H1 (cell line): ENCODE results near the gene ASIC2. TPM values are rescaled to one million over a fixed set of nuclear protein-coding genes. Genes with fewer than 3 reads are reported as not detected.

Source experiments
- CTCF ChIA-PET: fragments of 300-600 bp; sonication (Branson Sonifier 250); formaldehyde crosslinking; loops from one replicate; lab custom pipeline; 2021; ENCODE audit not compliant: partially characterized antibody; lab: Charles Lee
- POLR2A ChIA-PET: fragments of 300-600 bp; sonication (Branson Sonifier 250); formaldehyde crosslinking; loops from one replicate; lab custom pipeline; 2021; ENCODE audit warnings: inconsistent platforms; ENCODE audit not compliant: partially characterized antibody; lab: Charles Lee
- DNase-seq, 2 experiments: peaks; one replicate each; pipeline versions ENCODE4 v3.0.0 to v3.0.0-alpha.2; 2010 to 2022; ENCODE audit warnings: low spot score in 2 of 2, low read depth in 1 of 2, mixed read lengths in 1 of 2
- FAIRE-seq: peaks from 2 replicates; lab custom pipeline; 2011; peaks lifted over from hg19 to GRCh38; lab: Jason Lieb, UNC
- H2AFZ ChIP-seq: 2 replicates; pipeline ENCODE4 v1.8.1; 2012; ENCODE audit warnings: low read length, inconsistent platforms
- H2AK5ac ChIP-seq: 2 replicates; pipeline ENCODE4 v1.6.1; 2013; ENCODE audit warnings: low read depth, low read length
- H2BK120ac ChIP-seq: replicated peaks from 2 replicates; pipeline ENCODE3; 2013; ENCODE audit warnings: low read depth, low read length, inconsistent platforms
- H2BK12ac ChIP-seq: 2 replicates; pipeline ENCODE4 v1.6.1; 2013; ENCODE audit warnings: low read depth, low read length
- H2BK15ac ChIP-seq: 2 replicates; pipeline ENCODE4 v1.6.1; 2013; ENCODE audit warnings: low read length
- H2BK20ac ChIP-seq: 2 replicates; pipeline ENCODE4 v1.6.1; 2013; ENCODE audit warnings: low read length
- H2BK5ac ChIP-seq: 2 replicates; pipeline ENCODE4 v1.6.1; 2013; ENCODE audit warnings: low read depth, low read length
- H3K14ac ChIP-seq: 2 replicates; pipeline ENCODE4 v1.6.1; 2013; ENCODE audit warnings: inconsistent platforms; ENCODE audit not compliant: insufficient read length
- H3K18ac ChIP-seq: 2 replicates; pipeline ENCODE4 v1.6.1; 2013; ENCODE audit warnings: low read length; ENCODE audit errors: extremely low read depth
- H3K23ac ChIP-seq: 2 replicates; pipeline ENCODE4 v1.6.1; 2013; ENCODE audit warnings: inconsistent platforms; ENCODE audit not compliant: insufficient read length
- H3K23me2 ChIP-seq: 2 replicates; pipeline ENCODE4 v1.6.1; 2013; ENCODE audit warnings: low read depth, low read length
- H3K27ac ChIP-seq: 2 replicates; pipeline ENCODE4 v1.6.1; 2011; ENCODE audit warnings: low read depth, low read length, inconsistent platforms
- H3K27me3 ChIP-seq, 4 experiments: replicated peaks in 1 of 4; 1 replicate in 1 of 4; 2 replicates in 3 of 4; pipeline versions ENCODE4 v1.6.1 to v1.8.1; 2011 to 2013; ENCODE audit warnings: low read length in 3 of 4, mild to moderate bottlenecking in 3 of 4, inconsistent platforms in 2 of 4, mixed read lengths in 2 of 4, moderate library complexity in 1 of 4; ENCODE audit not compliant: control insufficient read depth in 3 of 4, insufficient read depth in 3 of 4; ENCODE audit errors: extremely low read depth in 1 of 4
- H3K36me3 ChIP-seq, 4 experiments: 2 replicates each; pipeline versions ENCODE4 v1.6.1 to v1.8.1; 2011 to 2013; ENCODE audit warnings: mild to moderate bottlenecking in 4 of 4, low read length in 3 of 4, moderate library complexity in 2 of 4, control low read depth in 1 of 4, inconsistent platforms in 1 of 4; ENCODE audit not compliant: insufficient read depth in 4 of 4, control insufficient read depth in 2 of 4
- H3K4ac ChIP-seq: replicated peaks from 2 replicates; pipeline ENCODE3; 2013; ENCODE audit warnings: low read length, low read depth, mixed read lengths, inconsistent platforms; ENCODE audit not compliant: insufficient read length
- H3K4me1 ChIP-seq, 4 experiments: replicated peaks in 1 of 4; 1 replicate in 1 of 4; 2 replicates in 3 of 4; pipeline versions ENCODE4 v1.6.1 to v1.8.1; 2011 to 2013; ENCODE audit warnings: low read length in 3 of 4, inconsistent platforms in 2 of 4, mixed read lengths in 1 of 4; ENCODE audit not compliant: insufficient read depth in 4 of 4, control insufficient read depth in 3 of 4
- H3K4me2 ChIP-seq, 2 experiments: 2 replicates each; pipeline versions ENCODE4 v1.6.1 to v1.8.1; 2011 to 2013; ENCODE audit warnings: low read depth in 2 of 2, low read length in 2 of 2, control low read depth in 1 of 2, inconsistent platforms in 1 of 2, mild to moderate bottlenecking in 1 of 2; ENCODE audit not compliant: insufficient read depth in 1 of 2
- H3K4me3 ChIP-seq, 4 experiments: fragments of 200-600, 300-600 bp in 1 of 4; sonication (generic), shearing (Covaris generic), sonication (Bioruptor Twin) in 1 of 4; 2 replicates each; pipeline versions ENCODE4 v1.5.1 to v1.8.1; 2011 to 2016; ENCODE audit warnings: low read length in 4 of 4, low read depth in 3 of 4, control low read depth in 2 of 4, inconsistent platforms in 2 of 4, mild to moderate bottlenecking in 2 of 4, mixed read lengths in 1 of 4, moderate library complexity in 1 of 4; ENCODE audit not compliant: insufficient read depth in 2 of 4; ENCODE audit errors: extremely low read depth in 1 of 4
- H3K56ac ChIP-seq: replicated peaks from 2 replicates; pipeline ENCODE3; 2013; ENCODE audit warnings: low read depth, mild to moderate bottlenecking, mixed read lengths, low read length, inconsistent platforms; ENCODE audit not compliant: insufficient read length
- H3K79me1 ChIP-seq: 2 replicates; pipeline ENCODE4 v1.6.1; 2013; ENCODE audit warnings: low read depth, low read length, control low read depth
- H3K79me2 ChIP-seq, 2 experiments: 2 replicates each; pipeline versions ENCODE4 v1.6.1 to v1.8.1; 2012 to 2013; ENCODE audit warnings: low read length in 2 of 2, mild to moderate bottlenecking in 2 of 2, inconsistent platforms in 1 of 2; ENCODE audit not compliant: insufficient read depth in 2 of 2, control insufficient read depth in 1 of 2
- H3K9ac ChIP-seq, 4 experiments: replicated peaks in 1 of 4; 1 replicate in 1 of 4; 2 replicates in 3 of 4; pipeline versions ENCODE4 v1.6.1 to v1.8.1; 2011 to 2013; ENCODE audit warnings: low read depth in 3 of 4, low read length in 3 of 4, control low read depth in 2 of 4, mild to moderate bottlenecking in 2 of 4, moderate library complexity in 2 of 4, inconsistent platforms in 1 of 4; ENCODE audit errors: extremely low read depth in 1 of 4
- H3K9me3 ChIP-seq, 2 experiments: 2 replicates each; pipeline versions ENCODE4 v1.6.1 to v1.8.1; 2012 to 2013; ENCODE audit warnings: mild to moderate bottlenecking in 2 of 2, moderate library complexity in 2 of 2, control low read depth in 1 of 2, inconsistent platforms in 1 of 2, low read depth in 1 of 2, low read length in 1 of 2, mixed read lengths in 1 of 2; ENCODE audit not compliant: insufficient read depth in 2 of 2
- H4K20me1 ChIP-seq, 2 experiments: replicated peaks in 1 of 2; 2 replicates each; pipeline versions ENCODE3 to v1.8.1; 2011 to 2013; ENCODE audit warnings: inconsistent platforms in 2 of 2, low read length in 2 of 2, mild to moderate bottlenecking in 1 of 2; ENCODE audit not compliant: insufficient read depth in 2 of 2, control insufficient read depth in 1 of 2
- H4K5ac ChIP-seq: 2 replicates; pipeline ENCODE4 v1.6.1; 2013; ENCODE audit warnings: low read length, low read depth, mixed read lengths, inconsistent platforms; ENCODE audit not compliant: insufficient read length
- H4K8ac ChIP-seq: 2 replicates; pipeline ENCODE4 v1.8.0; 2013; ENCODE audit warnings: mild to moderate bottlenecking, moderate library complexity, low read length, inconsistent platforms; ENCODE audit not compliant: insufficient read depth; ENCODE audit errors: extremely low read depth
- H4K91ac ChIP-seq: replicated peaks from 2 replicates; pipeline ENCODE3; 2013; ENCODE audit warnings: low read length, mixed read lengths, inconsistent platforms; ENCODE audit not compliant: insufficient read length
- CBX5 ChIP-seq: fragments of 300-800, 300-1000 bp; sonication (generic); IDR thresholded peaks from 2 replicates; pipeline ENCODE4 v1.7.1; 2016; ENCODE audit warnings: antibody characterized with exemption, low read length, low read depth
- CHD2 ChIP-seq: IDR thresholded peaks from 2 replicates; pipeline ENCODE4 v1.6.1; 2012; ENCODE audit warnings: low read length, improper control_type of control experiment
- E2F6 ChIP-seq: IDR thresholded peaks from 2 replicates; pipeline ENCODE4 v1.6.1; 2012; ENCODE audit warnings: inconsistent platforms
- RXRA ChIP-seq: IDR thresholded peaks from 2 replicates; pipeline ENCODE4 v1.6.1; 2011; ENCODE audit warnings: low read depth, mild to moderate bottlenecking, low read length, moderate library complexity; ENCODE audit not compliant: insufficient read depth
- WGBS, 2 experiments: shearing (Covaris generic) in 1 of 2; methylation state at CpG; one replicate each; pipeline versions ENCODE4 v1.1.6 to v1.1.7; 2013 to 2015; ENCODE audit warnings: low lambda C conversion rate in 2 of 2, mixed read lengths in 2 of 2, inconsistent platforms in 1 of 2, low coverage in 1 of 2, missing lambda C conversion rate in 1 of 2; ENCODE audit not compliant: insufficient replicate concordance in 2 of 2, insufficient coverage in 1 of 2, insufficient read length in 1 of 2; ENCODE audit errors: extremely low coverage in 1 of 2, missing lambda C conversion rate in 1 of 2; 5-methylcytosine and 5-hydroxymethylcytosine counted together
- polyA plus RNA-seq, 7 experiments: library from polyadenylated mRNA; depleted of rRNA in 3 of 7; stranded (reverse) in 5 of 7; unstranded in 2 of 7; fragments of >200 nt in 5 of 7; fragments of 200-250 nt in 2 of 7; gene quantifications; 1 replicate in 5 of 7; 2 replicates in 1 of 7; 4 replicates in 1 of 7; pipeline versions ENCODE4 v1.2.1 to v1.2.3, GENCODE V29; 2011 to 2013; ENCODE audit warnings: missing spikeins in 2 of 7, mixed read lengths in 2 of 7
- total RNA-seq: library from RNA; stranded (reverse); fragmentation: NEBNext Ultra II Directional; extraction: Animal tissue kit (Norgen Biotek cat#: 25700); gene quantifications from 2 replicates; pipeline ENCODE4 v1.2.1, GENCODE V29; 2021

Gene ASIC2
- total and polyA plus RNA-seq, 2 of the 8 experiments (the other 6 are each of a cell fraction or from before 2014, with no cell fraction given) = 0.86 to 1.2 TPM

GRCh38 chr17:33284022-33284421 lies 9.1 kb downstream of the ASIC2 start:
- no peak overlapping the region for H3K4me2 ChIP-seq

More at GRCh38 chr17:33284022-33284421, 9.1 kb downstream of the ASIC2 start:
- H3K18ac ChIP-seq = no peak overlapping the region
- no peak overlapping the region for H4K8ac ChIP-seq
- FAIRE-seq = no peak
- no peak overlapping the region for H2BK20ac ChIP-seq
- H3K9me3 ChIP-seq = no peaks in the 10 kb centered on the region
- no peaks in the 10 kb centered on the region for H3K36me3 ChIP-seq
- ChIA-PET POLR2A (no interaction called here), CTCF (interaction anchor here (1.2 to 1.6 kb wide), 2 partner anchors 14 to 236 kb away, joined by 3 to 4 read pairs; no protein-coding TSS in a partner anchor)
- no peak overlapping the region for H2BK120ac ChIP-seq
- H3K23ac ChIP-seq = no peak overlapping the region
- no peak overlapping the region for H3K14ac ChIP-seq
- no peaks in the 10 kb centered on the region for H3K79me2 ChIP-seq
- no peaks in the 10 kb centered on the region for H3K79me1 ChIP-seq
- H3K4me1 ChIP-seq = no peaks in the 10 kb centered on the region
- no peak overlapping the region for H3K27ac ChIP-seq
- H2BK12ac ChIP-seq = no peak overlapping the region
- no peak overlapping the region for H2BK15ac ChIP-seq
- H3K56ac ChIP-seq = no peak overlapping the region
- no peaks in the 10 kb centered on the region for H4K20me1 ChIP-seq
- peaks cover 0 to 9% (median 6%) of the 10 kb centered on the region in 4 experiments; a peak in 4 of 7 replicates for H3K27me3 ChIP-seq
- no peak overlapping the region for H2AK5ac ChIP-seq
- H3K9ac ChIP-seq = no peak overlapping the region
- H2BK5ac ChIP-seq = no peak overlapping the region
- 91% methylated on average over 4 of the region's 4 CpGs; no CpG with 5 or more reads in 1 of the 2 experiments for WGBS, 2 experiments
- no peak overlapping the region for H2AFZ ChIP-seq
- no peaks in the 10 kb centered on the region; the same call in 1 of the 2 replicates for H3K23me2 ChIP-seq
- H3K4ac ChIP-seq = no peak overlapping the region
- no peak overlapping the region for H4K5ac ChIP-seq
- TF ChIP-seq RXRA (no peak), CHD2 (no peak), CBX5 (no peak), E2F6 (no peak)
- no peak for DNase-seq
- no peak overlapping the region for H4K91ac ChIP-seq
- H3K4me3 ChIP-seq = no peak overlapping the region
